SH-SY5Y (cell line): Measurements from ENCODE around the gene PRAMEF1.
"Not testable (repeated sequence)": the region's sequence is repeated elsewhere in the genome, so short reads cannot be mapped to it uniquely, and the experiment has no call there.

Experiments used
- GATA2 ChIP-seq: IDR thresholded peaks from 2 replicates; pipeline ENCODE4 v1.6.1; 2011; ENCODE audit warnings: mild to moderate bottlenecking, low read depth, low read length
- GATA3 ChIP-seq: IDR thresholded peaks from 2 replicates; pipeline ENCODE4 v1.6.1; 2011; ENCODE audit warnings: low read depth, mild to moderate bottlenecking, low read length, moderate library complexity

PRAMEF1 gene

DNA sequence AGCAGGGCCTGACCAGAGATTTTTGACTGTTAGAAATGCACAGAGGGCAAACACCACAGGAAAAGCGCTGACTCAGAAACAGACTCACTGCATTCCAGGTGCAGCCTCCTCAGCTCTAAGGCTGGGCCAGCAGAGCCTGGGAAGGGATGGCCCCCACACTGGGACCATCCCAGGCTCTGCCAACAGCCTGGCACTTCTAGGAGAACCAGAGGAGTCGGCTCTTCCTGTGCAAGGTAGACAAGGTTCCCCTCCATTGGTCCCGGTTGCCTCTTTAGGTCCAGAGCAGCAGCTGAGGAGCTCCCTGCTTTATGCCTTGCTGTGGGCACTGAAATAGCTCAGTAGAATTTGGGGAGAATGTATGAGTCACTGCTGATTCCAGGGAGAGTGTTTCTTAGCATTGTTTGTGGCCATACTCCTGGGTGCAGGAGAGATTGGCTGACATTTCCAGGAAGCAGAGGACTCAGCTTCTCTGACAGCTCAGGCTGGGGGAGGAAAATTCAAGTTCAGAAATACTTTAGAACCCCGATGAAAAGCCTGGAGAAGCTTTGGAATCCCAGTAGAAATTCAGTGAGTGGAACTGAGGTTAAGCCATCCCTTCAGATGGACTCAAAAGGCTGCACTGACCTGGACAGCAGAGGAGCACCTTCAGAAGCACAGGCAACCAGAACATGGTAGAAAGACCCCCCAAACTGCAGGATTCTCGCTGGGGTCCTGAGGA is 19.7 kb downstream of the PRAMEF1 start:
- TF ChIP-seq GATA3, result no peak
- no peak for TF ChIP-seq GATA2

GRCh38 chr1:12811409-12811784 is 20.2 kb downstream of the PRAMEF1 start:
- no peak for TF ChIP-seq GATA3
- TF ChIP-seq GATA2, result no peak

DNA sequence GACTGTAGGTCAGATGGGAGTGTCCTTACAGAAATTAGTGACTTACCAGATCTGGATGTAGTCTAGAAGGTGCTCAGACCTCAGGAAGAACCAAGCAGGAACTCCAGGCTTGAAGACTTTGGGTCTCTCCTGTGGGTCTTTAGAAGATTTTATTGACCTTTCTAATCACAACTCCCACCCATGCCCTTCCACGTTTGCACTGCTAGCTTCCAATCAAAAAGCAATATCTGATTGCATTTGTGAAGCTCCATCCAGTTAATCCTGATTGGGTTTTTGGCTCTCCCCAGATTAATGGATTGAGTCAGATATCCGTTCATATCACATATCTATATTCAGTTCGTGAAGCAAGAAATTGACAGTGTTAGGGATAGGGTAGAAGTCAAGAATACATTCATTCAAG is 40.1 kb downstream of the PRAMEF1 start, which contains the start of gene PRAMEF11:
PRAMEF11 (minus strand) TSS at position 101 of the 400 bp plus-strand sequence. CDS start 2,621 bp downstream, outside the sequence.
- not testable (repeated sequence) for TF ChIP-seq GATA2, GATA3
